Ishikawa (cell line): Measurements from ENCODE around the gene CST7.

Experiments
- CEBPB ChIP-seq: IDR thresholded peaks from 2 replicates; pipeline ENCODE4 v1.6.1; 2012
- CREB1 ChIP-seq: IDR thresholded peaks from 2 replicates; pipeline ENCODE4 v1.6.1; 2012; ENCODE audit warnings: low read depth

- TF ChIP-seq CREB1 (no peak), CEBPB (no peak)
These were observed 38.6 kb upstream of the CST7 start for GRCh38 chr20:24910461-24910860.
